T1000 (cell line): ENCODE measurements around the gene DHRS9.

Experiments
- DNase-seq: peaks from one replicate; lab custom pipeline; 2025; ENCODE audit warnings: mixed read lengths; lab: John Stamatoyannopoulos, UW

Gene DHRS9

GRCh38 chr2:169065864-169066517, 3.4 kb upstream of the DHRS9 start:
- no peak for DNase-seq

- DNase-seq, result no peak
Measured at GRCh38 chr2:169066897-169067296, 2.5 kb upstream of the DHRS9 start.

- no peak for DNase-seq
Measured at GRCh38 chr2:169069833-169070232, 470 bp downstream of the DHRS9 start.

GRCh38 chr2:169071455-169071854, 2.1 kb downstream of the DHRS9 start:
- DNase-seq, result no peak

- DNase-seq, result no peak
Measured at GRCh38 chr2:169072163-169072925, 3.0 kb downstream of the DHRS9 start.

- DNase-seq, result no peak
Measured at GRCh38 chr2:169073211-169073962, 4.0 kb downstream of the DHRS9 start.

- DNase-seq, result no peak
Measured at GRCh38 chr2:169073963-169074751, 4.8 kb downstream of the DHRS9 start.

GRCh38 chr2:169077674-169078240, 8.4 kb downstream of the DHRS9 start:
- DNase-seq, result no peak

GRCh38 chr2:169080250-169081069, 11.1 kb downstream of the DHRS9 start:
- DNase-seq, result no peak

- DNase-seq, result no peak
Measured at GRCh38 chr2:169081551-169081950, 12.2 kb downstream of the DHRS9 start.

GRCh38 chr2:169082995-169083394, 13.6 kb downstream of the DHRS9 start:
- DNase-seq, result no peak

- no peak for DNase-seq
Measured at GRCh38 chr2:169086893-169087467, 17.6 kb downstream of the DHRS9 start.

GRCh38 chr2:169087757-169088379, 18.5 kb downstream of the DHRS9 start:
- no peak for DNase-seq

GRCh38 chr2:169089182-169089581, 19.8 kb downstream of the DHRS9 start:
- no peak for DNase-seq

GRCh38 chr2:169090133-169090820, 20.9 kb downstream of the DHRS9 start:
- DNase-seq, result no peak

GRCh38 chr2:169091256-169091655, 21.9 kb downstream of the DHRS9 start:
- no peak for DNase-seq

GRCh38 chr2:169091761-169092519, 22.6 kb downstream of the DHRS9 start:
- DNase-seq, result no peak

- DNase-seq, result no peak
Measured at GRCh38 chr2:169093535-169093934, 24.2 kb downstream of the DHRS9 start.

GRCh38 chr2:169094676-169095075, 25.3 kb downstream of the DHRS9 start:
- DNase-seq, result no peak
